ENCODE results near the gene SNTB2.

The SNTB2 gene

GRCh38 chr16:69180011-69180338, 7.0 kb upstream of the SNTB2 start:
- DNase-seq (ENCODE audit: low read depth): no peak

DNA sequence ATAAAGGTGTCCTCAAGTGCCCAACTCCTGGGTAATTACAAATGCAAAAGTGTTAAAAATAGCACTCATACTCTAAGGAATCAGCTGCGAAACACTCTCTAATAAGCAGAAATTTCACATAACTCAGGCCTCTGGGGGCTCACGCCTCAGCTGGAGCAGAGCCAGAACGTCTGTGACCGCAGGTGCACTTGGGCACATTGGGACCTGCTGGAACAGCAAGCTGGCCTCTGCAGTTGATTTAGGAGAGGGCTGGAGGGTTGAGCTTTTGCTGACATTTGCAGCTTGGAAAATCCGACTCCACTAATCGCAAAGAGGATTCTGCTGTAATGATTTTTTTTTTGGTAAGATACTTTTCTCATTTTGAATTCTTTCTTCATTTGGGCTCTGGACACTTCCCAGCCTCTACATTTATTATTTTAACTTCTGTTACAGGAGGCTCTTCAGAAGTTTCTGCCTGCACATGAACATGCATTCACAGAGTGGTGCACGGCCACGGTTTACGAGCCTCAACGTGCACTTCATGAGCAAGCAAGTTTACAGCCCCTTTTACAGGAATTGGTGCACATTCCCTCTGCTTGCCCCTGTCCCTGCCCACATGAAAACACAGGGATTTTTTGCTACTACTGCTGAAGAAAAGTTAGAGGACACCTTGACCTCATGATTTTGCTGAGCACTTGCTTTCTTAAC, 4.1 kb upstream of the SNTB2 start:
- DNase-seq (ENCODE audit: low read depth): no peak

- peak; percentile 35 for DNase-seq (ENCODE audit: low read depth)
Observed at GRCh38 chr16:69187446-69188235, 677 bp downstream of the SNTB2 start.

DNA sequence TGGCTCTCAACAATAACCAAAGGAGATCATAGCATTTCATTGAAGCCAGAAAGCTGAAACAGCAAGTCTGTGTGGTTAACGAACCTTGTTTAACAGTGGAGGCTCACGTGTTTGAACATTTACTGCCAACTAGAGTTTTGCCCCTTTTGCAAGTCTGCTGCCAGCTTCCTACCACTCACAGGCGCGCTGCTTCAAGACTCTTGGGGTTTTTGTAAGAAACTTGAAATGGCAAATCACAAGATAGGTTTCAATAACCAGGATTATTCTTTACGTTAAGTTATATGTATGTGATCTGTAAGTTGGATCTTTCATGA, 1.2 kb downstream of the SNTB2 start:
- DNase-seq (ENCODE audit: low read depth): peak; percentile 41

DNA sequence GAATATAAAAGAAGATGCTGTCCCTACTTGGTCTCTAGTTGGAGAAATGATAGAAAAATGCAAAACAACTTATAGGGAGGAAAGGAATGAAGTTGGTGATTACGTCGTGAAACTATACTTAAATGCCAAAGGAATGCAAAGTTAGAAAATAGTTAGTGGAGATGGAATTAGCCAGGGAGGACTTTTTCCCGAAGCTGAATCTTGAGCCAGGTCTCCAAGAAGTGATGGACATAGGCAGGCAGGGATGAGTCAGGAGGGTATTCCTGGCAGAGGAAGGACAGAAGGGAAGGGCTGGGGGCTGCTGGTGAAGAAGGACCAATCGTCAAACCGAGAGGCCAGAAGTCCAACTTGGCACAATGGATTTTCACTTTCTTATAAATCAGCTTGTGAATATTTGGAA, 1.8 kb downstream of the SNTB2 start:
- peak; percentile 49 for DNase-seq (ENCODE audit: low read depth)

GRCh38 chr16:69190046-69190588, 3.2 kb downstream of the SNTB2 start:
- peak; percentile 51 for DNase-seq (ENCODE audit: low read depth)

GRCh38 chr16:69190598-69190997, 3.6 kb downstream of the SNTB2 start:
- no peak for DNase-seq (ENCODE audit: low read depth)

DNA sequence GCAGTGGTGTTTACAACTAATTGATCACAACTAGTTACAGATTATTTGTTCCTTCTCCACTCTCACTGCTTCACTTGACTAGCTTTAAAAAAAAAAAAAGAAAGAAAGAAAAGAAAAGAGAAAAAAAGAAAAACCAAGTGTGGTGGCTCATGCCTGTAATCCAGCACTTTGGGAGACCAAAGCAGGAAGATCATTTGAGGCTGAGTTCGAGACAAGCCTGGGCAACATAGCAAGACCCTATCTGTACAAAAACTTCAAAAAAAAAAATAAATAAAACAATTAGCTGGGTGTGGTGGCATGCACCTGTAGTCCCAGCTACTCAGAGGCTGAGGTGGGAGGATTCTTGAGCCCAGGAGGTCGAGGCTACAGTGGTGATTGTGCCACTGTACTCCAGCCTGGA, 4.2 kb downstream of the SNTB2 start:
- DNase-seq (ENCODE audit: low read depth): no peak

DNA sequence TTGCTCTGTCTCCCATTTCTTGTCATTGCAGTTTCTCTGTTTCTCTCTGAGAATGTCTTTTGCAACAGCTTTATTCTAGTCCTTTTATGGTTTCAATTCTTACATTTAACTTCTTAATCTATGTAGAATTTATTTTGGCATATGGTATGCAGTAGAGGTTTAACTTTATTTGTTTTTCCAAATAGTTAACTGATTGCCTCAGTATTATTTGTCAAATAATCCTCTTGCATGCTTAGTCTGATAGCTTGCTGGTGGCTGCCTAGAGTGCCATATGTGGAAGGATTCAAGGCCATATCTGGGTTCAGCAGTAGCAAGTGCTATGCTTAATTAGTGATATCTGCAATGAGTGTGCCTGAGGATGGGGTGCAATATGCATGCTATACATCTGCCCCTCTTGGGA, 6.9 kb downstream of the SNTB2 start:
- no peak for DNase-seq (ENCODE audit: low read depth)

DNA sequence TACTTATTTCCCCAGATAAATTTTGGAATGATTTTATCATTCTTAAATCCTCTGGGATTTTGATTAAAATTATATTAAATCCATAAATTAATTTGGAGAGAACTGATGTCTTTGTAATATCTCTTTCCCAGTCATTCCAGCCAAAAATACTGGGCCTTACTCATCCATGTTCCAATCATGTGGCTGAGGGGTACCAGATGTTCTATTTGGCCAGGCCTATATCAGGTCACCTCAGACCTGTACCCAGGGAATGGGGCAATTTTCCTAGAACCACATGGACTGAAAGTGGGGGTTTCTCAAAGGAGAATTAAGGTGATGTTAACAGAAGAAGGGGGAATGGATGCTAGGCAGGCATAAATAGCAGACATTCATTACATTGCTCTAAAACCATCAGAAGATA, 7.5 kb downstream of the SNTB2 start:
- no peak for DNase-seq (ENCODE audit: low read depth)

GRCh38 chr16:69195369-69196029, 8.5 kb downstream of the SNTB2 start:
- DNase-seq (ENCODE audit: low read depth): no peak

DNA sequence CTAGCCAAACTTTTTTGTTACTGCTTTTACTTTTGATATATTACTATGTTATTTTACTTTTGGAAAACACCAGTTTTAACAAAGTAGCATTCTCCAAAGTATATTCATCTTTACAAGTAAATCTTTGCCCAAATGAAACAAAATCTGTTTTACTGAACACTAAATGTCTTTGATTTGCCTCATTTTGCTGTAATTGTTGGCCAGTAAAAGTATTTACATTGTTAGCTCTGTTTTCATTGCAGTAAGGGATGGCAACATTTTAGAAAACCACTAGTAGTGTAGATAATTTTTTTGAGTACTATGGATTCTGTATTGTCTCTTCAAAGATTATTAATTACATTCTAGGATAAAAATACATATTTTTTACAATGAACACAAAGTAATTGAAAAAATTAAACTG, 10.6 kb downstream of the SNTB2 start:
- DNase-seq (ENCODE audit: low read depth): no peak

DNA sequence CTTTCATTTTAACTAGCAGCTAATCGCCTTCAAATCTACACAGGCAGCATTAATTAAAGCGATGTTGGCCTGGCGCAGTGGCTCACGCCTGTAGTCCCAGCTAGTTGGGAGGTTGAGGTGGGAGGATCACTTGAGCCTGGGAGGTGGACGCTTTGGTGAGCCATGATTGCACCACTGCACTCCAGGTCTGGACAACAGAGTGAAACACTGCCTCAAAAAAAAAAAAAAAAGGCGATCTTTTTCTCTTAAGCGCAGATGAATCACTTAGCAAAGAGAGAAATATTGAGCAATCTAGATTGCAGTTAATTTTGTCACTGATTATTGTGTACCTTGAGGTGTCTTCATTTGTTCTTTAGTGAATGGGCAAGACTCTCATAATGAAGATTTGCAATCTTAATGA, 12.4 kb downstream of the SNTB2 start:
- DNase-seq (ENCODE audit: low read depth): peak; percentile 95

DNA sequence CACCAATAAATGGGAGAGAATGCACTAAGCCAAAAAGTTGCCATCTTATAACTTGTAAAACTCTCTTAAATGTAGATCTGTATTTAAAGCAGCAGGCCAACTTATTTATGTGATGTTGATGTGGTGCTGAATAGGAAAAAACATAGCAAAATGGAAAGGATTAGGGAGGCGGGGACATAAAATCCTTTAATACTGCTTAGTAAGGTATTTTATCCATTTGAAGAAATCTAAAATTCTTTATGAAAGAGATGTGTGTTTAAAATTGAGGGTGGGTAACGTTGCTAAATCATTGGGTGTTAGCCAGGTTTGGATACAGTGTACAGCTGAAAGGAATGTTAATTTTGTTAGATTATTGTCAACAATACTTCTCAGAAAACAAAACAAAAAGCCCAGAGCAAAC, 14.3 kb downstream of the SNTB2 start:
- no peak for DNase-seq (ENCODE audit: low read depth)

DNA sequence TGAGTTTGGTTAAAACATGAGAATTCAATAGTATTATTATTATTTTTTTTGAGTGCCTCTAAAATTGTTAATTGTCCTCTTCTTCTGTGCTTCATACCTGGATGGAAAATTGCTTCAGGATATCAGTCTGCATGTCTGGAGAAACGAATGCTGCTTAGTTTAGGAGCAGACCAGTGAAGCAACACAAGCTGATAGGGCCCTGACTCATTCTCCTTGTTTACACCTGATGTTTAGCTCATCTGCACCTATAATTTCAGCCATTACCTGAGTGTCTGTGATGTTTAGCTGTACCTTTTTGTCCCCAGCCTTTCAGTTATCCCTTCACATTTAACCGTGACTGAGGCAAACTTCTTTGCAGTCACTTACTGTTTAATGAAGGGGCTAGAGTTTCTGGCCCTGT, 14.8 kb downstream of the SNTB2 start:
- DNase-seq (ENCODE audit: low read depth): peak; percentile 49

DNA sequence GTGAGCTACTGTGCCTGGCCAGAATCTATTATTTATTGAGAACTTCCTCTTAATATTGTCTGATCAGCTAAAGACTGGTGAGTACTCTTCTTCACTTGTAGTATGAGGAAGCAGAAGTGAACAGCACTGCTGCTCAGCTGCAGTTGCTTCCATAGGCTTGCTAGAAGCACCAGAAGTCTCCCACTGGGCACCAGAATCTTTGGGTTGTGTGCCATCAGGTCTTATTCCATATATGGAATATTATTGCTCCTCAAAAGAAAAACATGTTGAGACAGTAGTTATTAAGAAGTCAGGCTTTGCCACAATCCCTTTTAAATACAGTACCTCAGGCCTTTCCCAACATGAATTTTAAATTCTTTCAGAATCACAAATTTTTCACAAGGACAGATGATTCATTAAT, 17.2 kb downstream of the SNTB2 start:
- DNase-seq (ENCODE audit: low read depth): peak; percentile 40

DNA sequence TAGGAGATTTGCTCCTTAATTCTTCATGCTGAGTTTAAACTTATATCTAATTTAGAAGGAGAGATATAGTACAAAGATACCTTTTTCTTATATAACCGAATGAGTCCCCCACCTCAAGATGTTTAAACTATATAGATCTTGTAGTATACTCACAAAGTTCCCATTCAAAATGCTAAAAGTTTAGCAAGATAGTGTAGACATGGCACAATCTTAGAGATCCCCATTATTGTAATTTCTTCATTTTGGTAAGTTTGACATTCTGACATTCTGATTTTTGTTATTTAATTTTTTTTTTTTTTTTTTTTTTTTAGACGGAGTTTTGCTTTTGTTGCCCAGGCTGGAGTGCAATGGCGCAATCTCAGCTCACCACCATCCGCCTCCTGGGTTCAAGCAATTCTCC, 22.8 kb downstream of the SNTB2 start:
- no peak for DNase-seq (ENCODE audit: low read depth)

DNA sequence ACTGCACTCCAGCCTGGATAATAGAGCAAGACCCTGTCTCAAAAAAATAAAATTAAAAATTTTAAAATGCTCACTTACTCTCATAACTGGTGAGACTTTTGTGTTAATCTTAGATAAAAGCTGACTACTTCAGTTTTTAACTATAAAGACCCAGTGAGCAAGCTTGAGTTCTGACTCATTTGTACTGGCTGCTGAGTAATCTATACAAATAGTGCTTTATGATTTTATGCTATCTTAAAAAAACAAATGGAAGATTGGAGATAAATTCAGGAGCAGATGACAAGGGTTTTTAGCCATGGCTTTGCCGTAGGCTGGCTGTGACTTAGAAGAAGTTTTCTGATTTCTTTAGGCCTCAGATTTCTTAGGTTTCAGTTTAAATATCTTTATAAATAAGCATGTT, 30.5 kb downstream of the SNTB2 start:
- DNase-seq (ENCODE audit: low read depth): peak; percentile 68

DNA sequence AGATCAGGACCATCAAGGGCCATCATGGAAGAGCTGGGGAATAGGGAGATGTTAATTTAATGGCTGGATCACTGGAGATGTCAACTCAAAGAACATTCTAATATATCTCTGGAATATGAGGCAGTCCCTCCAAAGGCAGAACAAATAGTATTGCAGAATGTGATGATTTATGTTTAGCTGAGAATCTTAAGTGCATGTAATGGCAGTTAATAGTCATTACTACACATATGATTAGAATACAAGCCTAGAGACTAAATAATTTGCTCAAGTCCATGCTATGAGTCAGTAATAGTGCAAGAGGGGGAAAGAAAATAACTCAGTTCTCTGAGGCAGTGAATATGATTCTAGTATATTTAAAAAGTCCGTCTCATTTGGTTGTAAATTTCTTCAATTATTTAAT, 32.3 kb downstream of the SNTB2 start:
- no peak for DNase-seq (ENCODE audit: low read depth)

GRCh38 chr16:69223882-69224281, 36.9 kb downstream of the SNTB2 start:
- peak; percentile 65 for DNase-seq (ENCODE audit: low read depth)

DNA sequence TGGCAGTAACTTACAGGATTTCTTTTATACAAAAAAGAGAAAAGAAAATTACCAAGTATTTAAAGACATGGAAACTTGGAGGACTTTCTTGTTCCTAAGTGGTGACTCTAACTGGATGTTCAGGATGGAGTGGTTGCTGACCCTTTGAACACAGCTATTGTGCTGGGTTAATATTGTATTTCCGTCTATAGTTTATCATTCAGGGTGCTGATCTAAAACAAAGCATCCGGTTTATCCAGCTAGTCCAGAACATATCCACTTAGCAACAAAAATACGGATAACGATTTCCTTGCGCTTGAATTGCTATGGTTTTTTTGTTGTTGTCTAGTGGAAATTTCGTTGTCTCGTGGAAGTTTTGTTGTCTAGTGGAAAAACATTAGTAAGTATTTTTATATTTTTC, 38.2 kb downstream of the SNTB2 start:
- no peak for DNase-seq (ENCODE audit: low read depth)

DNA sequence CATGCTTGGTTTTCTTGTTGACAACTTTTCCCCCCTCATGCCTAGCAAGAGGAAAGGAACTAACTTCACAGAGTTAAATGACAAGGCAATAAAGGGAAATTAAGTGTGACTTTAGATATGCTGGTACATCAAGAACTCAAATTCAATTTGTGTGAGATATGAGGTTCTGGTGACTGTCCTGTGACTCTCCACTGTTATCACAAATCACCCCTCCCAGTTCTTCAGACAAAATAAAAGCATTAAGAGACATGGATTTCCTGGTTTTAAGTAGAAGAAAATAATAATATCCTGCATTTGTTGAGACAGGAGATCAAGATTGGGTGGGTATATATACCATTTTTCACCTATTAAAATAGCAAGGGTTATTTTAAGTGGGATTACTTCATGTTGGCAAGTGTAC, 46.2 kb downstream of the SNTB2 start:
- DNase-seq (ENCODE audit: low read depth): no peak

- no peak for DNase-seq (ENCODE audit: low read depth)
Observed at GRCh38 chr16:69234460-69234859, 47.5 kb downstream of the SNTB2 start.

Measured in amniotic epithelial cell (primary cell).